ENCODE results near the gene FURIN. TPM values are rescaled to one million over a fixed set of nuclear protein-coding genes. Genes with fewer than 3 reads are reported as not detected.

Gene FURIN
- total RNA-seq, 1 experiment from 2014 or later: 35.1 TPM

GRCh38 chr15:90855139-90855538 is 13.2 kb upstream of the FURIN start:
- DNase-seq: no peak
- H3K4ac ChIP-seq (ENCODE audit: low read depth, low read length): no peak overlapping the region
- H3K4me2 ChIP-seq (ENCODE audit: insufficient read depth, insufficient read length, low read length): no peak overlapping the region
- H3K27ac ChIP-seq (ENCODE audit: insufficient read length, low read depth, low read length): no peak overlapping the region
- no peak overlapping the region for H3K18ac ChIP-seq (ENCODE audit: insufficient read length, low read depth, low read length)
- H2BK15ac ChIP-seq (ENCODE audit: low read depth, low read length): no peak overlapping the region
- no peak overlapping the region for H2AFZ ChIP-seq (ENCODE audit: low read length)
- H3K14ac ChIP-seq (ENCODE audit: insufficient read depth, low read length): no peak overlapping the region
- no peaks in the 10 kb centered on the region for H3K27me3 ChIP-seq (ENCODE audit: insufficient read depth, low read length)
- Mint-ChIP-seq H3K4me3 (no peak overlapping the region), H3K27me3 (ENCODE audit: low read depth) (no peaks in the 10 kb centered on the region), H3K4me1 (peaks cover 8 to 9% of the 10 kb centered on the region in 2 experiments), H3K27ac (no peak overlapping the region), H3K36me3 (ENCODE audit: insufficient read depth in 1 of 3, low read depth in 3 of 3) (no peaks in the 10 kb centered on the region), H3K9me3 (no peaks in the 10 kb centered on the region; a peak in 1 of 5 replicates)
- H3K23me2 ChIP-seq (ENCODE audit: insufficient read length, low read depth, low read length, poor library complexity, severe bottlenecking): no peaks in the 10 kb centered on the region
- no peak overlapping the region for H4K8ac ChIP-seq (replicated peaks; ENCODE audit: insufficient read length, low read depth, low read length)
- no peak overlapping the region for H3K9ac ChIP-seq (ENCODE audit: extremely low read depth, insufficient read length, low read length)
- H2BK12ac ChIP-seq (ENCODE audit: insufficient read length, low read depth, low read length): no peak overlapping the region
- no peak overlapping the region for H2AK5ac ChIP-seq (ENCODE audit: insufficient read length, low read length)
- H3K79me2 ChIP-seq (ENCODE audit: insufficient read depth, low read length): no peaks in the 10 kb centered on the region
- no peak overlapping the region for H2BK120ac ChIP-seq (ENCODE audit: low read depth, low read length, poor library complexity, severe bottlenecking)
- no peaks in the 10 kb centered on the region for H3K9me3 ChIP-seq (ENCODE audit: control insufficient read depth, low read depth, low read length)
- H3K23ac ChIP-seq (ENCODE audit: insufficient read length, low read depth, low read length): no peak overlapping the region
- no peak overlapping the region for H2BK5ac ChIP-seq (ENCODE audit: insufficient read length, low read length)
- peaks cover 2% of the 10 kb centered on the region; the same call in 1 of the 2 replicates for H3K4me1 ChIP-seq (ENCODE audit: insufficient read depth, low read length)
- TF ChIP-seq CTCF (conservative IDR thresholded peaks at IDR 0.05): no peak
- no peak overlapping the region for H3T11ph ChIP-seq (ENCODE audit: low read length)
- no peak overlapping the region for H4K91ac ChIP-seq (ENCODE audit: insufficient read length, low read depth, low read length)
- H3K56ac ChIP-seq (ENCODE audit: insufficient read length, low read depth, low read length): no peak overlapping the region
- H3K79me1 ChIP-seq (ENCODE audit: insufficient read depth, low read depth, low read length, poor library complexity, severe bottlenecking): no peaks in the 10 kb centered on the region
- no peak overlapping the region for H4K5ac ChIP-seq (ENCODE audit: insufficient read length, low read depth, low read length)
- WGBS (ENCODE audit: extremely low coverage, insufficient read length, low lambda C conversion rate): no CpG with 5 or more reads among the region's 9 CpGs
- no peaks in the 10 kb centered on the region for H4K20me1 ChIP-seq (ENCODE audit: control insufficient read depth, insufficient read depth, insufficient read length)
- no peak overlapping the region for H2BK20ac ChIP-seq (ENCODE audit: low read depth, low read length, poor library complexity, severe bottlenecking)
